K562 (cell line): ENCODE data around the gene PLIN5. TPM values are rescaled to one million over a fixed set of nuclear protein-coding genes. Genes with fewer than 3 reads are reported as not detected.

Source experiments
- ARNT ChIP-seq, 2 experiments: fragments of 450-650 bp; IDR thresholded peaks; 2 replicates each; pipeline ENCODE4 v1.6.1; 2016; ENCODE audit warnings: mild to moderate bottlenecking in 1 of 2
- COPS2 ChIP-seq: fragments of 450-650 bp; conservative IDR thresholded peaks from 2 replicates; pipeline ENCODE4 v1.6.1; 2016; ENCODE audit warnings: mild to moderate bottlenecking, moderate library complexity
- CTBP1 ChIP-seq: fragments of 450-650 bp; IDR thresholded peaks from 2 replicates; pipeline ENCODE4 v1.6.1; 2016; ENCODE audit warnings: borderline replicate concordance
- DDX20 ChIP-seq: fragments of 450-650 bp; IDR thresholded peaks from 2 replicates; pipeline ENCODE4 v1.6.1; 2016; ENCODE audit warnings: missing genetic modification characterization, low read depth, mild to moderate bottlenecking, missing compliant biosample characterization, moderate library complexity
- ESRRA ChIP-seq: fragments of 450-650 bp; IDR thresholded peaks from 2 replicates; pipeline ENCODE4 v1.6.1; 2014; ENCODE audit warnings: low read depth, mild to moderate bottlenecking, moderate library complexity, borderline replicate concordance
- GATAD2B ChIP-seq: fragments of 450-650 bp; IDR thresholded peaks from 2 replicates; pipeline ENCODE4 v1.6.1; 2017; ENCODE audit warnings: mild to moderate bottlenecking, borderline replicate concordance
- HNRNPUL1 ChIP-seq: fragments of 200-400 bp; formaldehyde crosslinking; IDR thresholded peaks from 2 replicates; pipeline ENCODE4 v1.6.1; 2017; ENCODE audit warnings: low read length
- HSF4 ChIP-seq: fragments of 250-450 bp; sonication (Bioruptor Pico); IDR thresholded peaks from 2 replicates; pipeline ENCODE4 v2.1.2; 2022; ENCODE audit warnings: mild to moderate bottlenecking, moderate library complexity, borderline replicate concordance
- KAT7 ChIP-seq: sonication (generic); formaldehyde crosslinking; IDR thresholded peaks from 2 replicates; pipeline ENCODE4 v1.8.0; 2022; ENCODE audit warnings: missing genetic modification reagents, mild to moderate bottlenecking, borderline replicate concordance
- MECOM ChIP-seq: fragments of 250-450 bp; sonication (Bioruptor Pico); IDR thresholded peaks from 2 replicates; pipeline ENCODE4 v1.8.0; 2022; ENCODE audit warnings: inconsistent platforms
- MTA3 ChIP-seq: fragments of 450-650 bp; formaldehyde crosslinking; IDR thresholded peaks from 2 replicates; pipeline ENCODE4 v1.6.1; 2017; ENCODE audit warnings: mild to moderate bottlenecking, borderline replicate concordance
- MTF1 ChIP-seq: fragments of 250-450 bp; sonication (Bioruptor Pico); IDR thresholded peaks from 2 replicates; pipeline ENCODE4 v1.9.0; 2021; ENCODE audit warnings: moderate library complexity, mild to moderate bottlenecking, inconsistent platforms, borderline replicate concordance
- NELFE ChIP-seq: IDR thresholded peaks from 2 replicates; pipeline ENCODE4 v1.6.1; 2011; ENCODE audit warnings: mild to moderate bottlenecking; ENCODE audit not compliant: insufficient read depth, insufficient read length
- NFATC3 ChIP-seq: fragments of 450-650 bp; IDR thresholded peaks from 2 replicates; pipeline ENCODE4 v1.6.1; 2017; ENCODE audit warnings: mild to moderate bottlenecking
- PML ChIP-seq: IDR thresholded peaks from 2 replicates; pipeline ENCODE4 v1.6.1; 2012; ENCODE audit warnings: low read length, inconsistent platforms
- RFX1 ChIP-seq: fragments of 450-650 bp; IDR thresholded peaks from 2 replicates; pipeline ENCODE4 v1.6.1; 2016; ENCODE audit warnings: mild to moderate bottlenecking, moderate library complexity
- SAP30 ChIP-seq: fragments of 200-600 bp; sonication (generic); IDR thresholded peaks from 2 replicates; pipeline ENCODE4 v1.6.1; 2012; ENCODE audit warnings: borderline replicate concordance, low read depth, mild to moderate bottlenecking, moderate library complexity, low read length, control low read depth, inconsistent platforms; ENCODE audit not compliant: insufficient read depth, poor library complexity, severe bottlenecking
- SREBF2 ChIP-seq: sonication (generic); formaldehyde crosslinking; IDR thresholded peaks from 2 replicates; pipeline ENCODE4 v1.4.0; 2020; ENCODE audit warnings: mild to moderate bottlenecking, missing genetic modification reagents
- SUPT5H ChIP-seq: fragments of 450-650 bp; IDR thresholded peaks from 2 replicates; pipeline ENCODE4 v1.6.1; 2016
- XRCC4 ChIP-seq: IDR thresholded peaks from one replicate; pipeline ENCODE4 v1.6.1; 2011; ENCODE audit not compliant: insufficient read depth, insufficient read length; ENCODE audit errors: extremely low read depth
- ZBED1 ChIP-seq: IDR thresholded peaks from 2 replicates; pipeline ENCODE4 v1.6.1; 2014
- ZKSCAN3 ChIP-seq: fragments of 250-450 bp; sonication (Bioruptor Pico); IDR thresholded peaks from 2 replicates; pipeline ENCODE4 v1.4.0; 2020
- ZNF134 ChIP-seq: fragments of 250-450 bp; sonication (Bioruptor Pico); conservative IDR thresholded peaks from 2 replicates; pipeline ENCODE4 v1.4.0; 2020
- ZNF253 ChIP-seq: fragments of 250-450 bp; sonication (Bioruptor Pico); conservative IDR thresholded peaks from 2 replicates; pipeline ENCODE4 v1.6.1; 2021; ENCODE audit warnings: mild to moderate bottlenecking
- ZNF431 ChIP-seq: sonication (generic); formaldehyde crosslinking; IDR thresholded peaks from 2 replicates; pipeline ENCODE4 v1.8.0; 2022; ENCODE audit warnings: mild to moderate bottlenecking, missing genetic modification reagents
- ZNF436 ChIP-seq: fragments of 250-450, 450-650 bp; sonication (Bioruptor Pico); formaldehyde crosslinking; IDR thresholded peaks from 2 replicates; pipeline ENCODE4 v1.7.0; 2020; ENCODE audit warnings: mild to moderate bottlenecking
- polyA plus RNA-seq, 8 experiments: library from polyadenylated mRNA; depleted of rRNA in 4 of 8; stranded (reverse) in 5 of 8; unstranded in 3 of 8; fragments of >200 nt; fragmentation: Nextera tagmentation in 2 of 8; fragmentation: Illumina TruSeq in 1 of 8; extraction: Ambion mirVana in 2 of 8; extraction: Trizol in 1 of 8; gene quantifications; 2 replicates each; pipeline versions ENCODE4 v1.2.1 to v1.2.3, GENCODE V29; 2011 to 2014; ENCODE audit warnings: inconsistent platforms in 1 of 8, missing spikeins in 1 of 8
- total RNA-seq, 7 experiments: library from RNA; depleted of rRNA in 6 of 7; stranded (reverse); fragments of >200 nt in 6 of 7; fragmentation: Illumina TruSeq in 2 of 7; extraction: Trizol in 2 of 7; gene quantifications; 2 replicates each; pipeline versions ENCODE4 v1.2.1 to v1.2.3, GENCODE V29; 2011 to 2021; ENCODE audit warnings: low replicate concordance in 1 of 7
- TF ChIP-seq, protein P1 (sequence below): fragments of 450-650 bp; IDR thresholded peaks from 2 replicates; pipeline ENCODE4 v1.6.1; 2016; ENCODE audit warnings: borderline replicate concordance
- TF ChIP-seq, protein P2 (sequence below): sonication (generic); formaldehyde crosslinking; IDR thresholded peaks from 2 replicates; pipeline ENCODE4 v1.8.1; 2022; ENCODE audit warnings: missing genetic modification reagents
- TF ChIP-seq, protein P3 (sequence below): fragments of 250-450 bp; sonication (Bioruptor Pico); IDR thresholded peaks from 2 replicates; pipeline ENCODE4 v1.8.0; 2022; ENCODE audit warnings: moderate library complexity, mild to moderate bottlenecking, inconsistent platforms

Gene PLIN5
- total and polyA plus RNA-seq, 9 of the 15 experiments (the other 6 are each of a cell fraction or from before 2014, with no cell fraction given): 0.04 to 1.3 (median 0.50) TPM

DNA sequence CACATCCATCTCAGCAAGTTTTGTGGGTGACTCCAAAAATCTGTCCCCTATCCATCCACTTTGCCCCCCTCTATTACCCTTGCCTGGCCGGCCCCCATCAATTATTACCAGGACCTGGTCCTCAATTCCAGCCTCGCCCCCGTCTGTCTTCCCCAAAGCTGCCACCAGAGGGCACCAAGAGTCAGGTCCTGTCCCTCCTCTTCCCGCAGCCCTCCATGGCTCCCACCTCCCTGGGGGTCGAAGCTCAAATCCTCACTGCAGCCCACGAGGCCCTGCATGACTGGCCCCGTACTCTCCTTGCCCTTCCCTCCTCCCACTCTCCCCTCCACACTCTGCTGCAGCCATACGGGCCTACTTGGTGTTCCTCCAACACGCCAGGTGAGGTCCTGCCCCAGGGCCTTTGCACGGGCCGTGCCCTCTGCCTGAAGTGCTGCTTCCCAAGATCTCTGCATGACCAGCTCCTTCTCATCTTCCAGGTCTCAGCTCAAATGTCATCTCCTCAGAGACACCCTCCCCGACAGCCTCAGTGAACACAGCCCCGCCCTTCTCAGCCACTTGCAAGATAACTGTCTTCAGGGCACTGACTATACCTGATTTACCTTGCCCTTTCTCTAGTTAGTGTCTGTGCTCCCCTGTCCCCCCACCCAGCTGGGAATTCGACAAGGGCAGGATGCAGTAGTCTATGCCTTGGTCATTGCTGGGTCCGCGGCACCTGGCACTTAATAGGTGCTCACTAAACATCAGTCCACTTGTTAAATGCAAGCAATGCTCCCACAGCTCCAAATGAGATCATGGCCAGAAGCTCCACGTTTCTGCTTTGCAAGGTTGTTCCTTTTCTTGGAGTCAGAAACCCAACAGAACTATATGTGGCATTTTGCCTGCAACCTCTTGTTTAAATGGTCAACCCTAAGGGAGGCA, 41.3 kb upstream of the PLIN5 start (continued):
- no peak for TF ChIP-seq COPS2
- TF ChIP-seq HNRNPUL1: no peak
- no peak for TF ChIP-seq MTF1 (CRISPR knock-in tag)
- TF ChIP-seq, protein P1, sequence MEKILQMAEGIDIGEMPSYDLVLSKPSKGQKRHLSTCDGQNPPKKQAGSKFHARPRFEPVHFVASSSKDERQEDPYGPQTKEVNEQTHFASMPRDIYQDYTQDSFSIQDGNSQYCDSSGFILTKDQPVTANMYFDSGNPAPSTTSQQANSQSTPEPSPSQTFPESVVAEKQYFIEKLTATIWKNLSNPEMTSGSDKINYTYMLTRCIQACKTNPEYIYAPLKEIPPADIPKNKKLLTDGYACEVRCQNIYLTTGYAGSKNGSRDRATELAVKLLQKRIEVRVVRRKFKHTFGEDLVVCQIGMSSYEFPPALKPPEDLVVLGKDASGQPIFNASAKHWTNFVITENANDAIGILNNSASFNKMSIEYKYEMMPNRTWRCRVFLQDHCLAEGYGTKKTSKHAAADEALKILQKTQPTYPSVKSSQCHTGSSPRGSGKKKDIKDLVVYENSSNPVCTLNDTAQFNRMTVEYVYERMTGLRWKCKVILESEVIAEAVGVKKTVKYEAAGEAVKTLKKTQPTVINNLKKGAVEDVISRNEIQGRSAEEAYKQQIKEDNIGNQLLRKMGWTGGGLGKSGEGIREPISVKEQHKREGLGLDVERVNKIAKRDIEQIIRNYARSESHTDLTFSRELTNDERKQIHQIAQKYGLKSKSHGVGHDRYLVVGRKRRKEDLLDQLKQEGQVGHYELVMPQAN: 0 out of 2 replicates have a peak, but pooled peaks have one; percentile 40
- TF ChIP-seq HSF4 (CRISPR knock-in tag): no peak
- peak in 1 of 2 experiments; percentile 76; a peak in 2 of 4 replicates for TF ChIP-seq ARNT (IDR thresholded peaks at IDR 0.05)
- TF ChIP-seq ZNF436 (CRISPR knock-in tag): no peak
- TF ChIP-seq XRCC4: no peak
- TF ChIP-seq MECOM (CRISPR knock-in tag): no peak
- no peak for TF ChIP-seq ZNF253 (CRISPR knock-in tag)
- TF ChIP-seq NELFE: no peak
- no peak for TF ChIP-seq SREBF2
- TF ChIP-seq CTBP1: peak; percentile 57; the same call in 1 of the 2 replicates
- TF ChIP-seq, protein P2, sequence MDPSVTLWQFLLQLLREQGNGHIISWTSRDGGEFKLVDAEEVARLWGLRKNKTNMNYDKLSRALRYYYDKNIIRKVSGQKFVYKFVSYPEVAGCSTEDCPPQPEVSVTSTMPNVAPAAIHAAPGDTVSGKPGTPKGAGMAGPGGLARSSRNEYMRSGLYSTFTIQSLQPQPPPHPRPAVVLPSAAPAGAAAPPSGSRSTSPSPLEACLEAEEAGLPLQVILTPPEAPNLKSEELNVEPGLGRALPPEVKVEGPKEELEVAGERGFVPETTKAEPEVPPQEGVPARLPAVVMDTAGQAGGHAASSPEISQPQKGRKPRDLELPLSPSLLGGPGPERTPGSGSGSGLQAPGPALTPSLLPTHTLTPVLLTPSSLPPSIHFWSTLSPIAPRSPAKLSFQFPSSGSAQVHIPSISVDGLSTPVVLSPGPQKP: no peak
- no peak for TF ChIP-seq DDX20
- no peak for TF ChIP-seq SAP30
- peak; percentile 62; the same call in 1 of the 2 replicates for TF ChIP-seq ESRRA
- no peak for TF ChIP-seq SUPT5H
- TF ChIP-seq ZBED1: no peak
- TF ChIP-seq KAT7 (CRISPR knock-in tag): no peak
- TF ChIP-seq ZNF431: no peak
- TF ChIP-seq ZKSCAN3 (CRISPR knock-in tag): no peak
- no peak for TF ChIP-seq MTA3
- TF ChIP-seq GATAD2B: no peak
- TF ChIP-seq ZNF134 (CRISPR knock-in tag): no peak
- TF ChIP-seq NFATC3: no peak
- TF ChIP-seq, protein P3, sequence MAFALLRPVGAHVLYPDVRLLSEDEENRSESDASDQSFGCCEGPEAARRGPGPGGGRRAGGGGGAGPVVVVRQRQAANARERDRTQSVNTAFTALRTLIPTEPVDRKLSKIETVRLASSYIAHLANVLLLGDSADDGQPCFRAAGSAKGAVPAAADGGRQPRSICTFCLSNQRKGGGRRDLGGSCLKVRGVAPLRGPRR (CRISPR knock-in tag): no peak
- TF ChIP-seq PML: no peak
- TF ChIP-seq RFX1: no peak
